B cell (primary cell): ENCODE results near the gene ANKLE1. TPM values are rescaled to one million over a fixed set of nuclear protein-coding genes. Genes with fewer than 3 reads are reported as not detected.

ENCODE experiments used
- ATAC-seq: fragments of 200-7000 bp; cut with Tn5 transposase; one replicate; pipeline ENCODE4 v1.10.0; 2021; ENCODE audit warnings: low read depth, mild to moderate bottlenecking, moderate number of reproducible peaks, moderate library complexity
- CTCF ChIA-PET: fragments of 350-600 bp; sonication (Branson Sonifier 250); formaldehyde crosslinking; loops from one replicate; lab custom pipeline; 2021; ENCODE audit warnings: antibody characterized with exemption, inconsistent platforms; lab: Charles Lee
- POLR2A ChIA-PET: fragments of 350-600 bp; sonication (Branson Sonifier 250); formaldehyde crosslinking; loops from one replicate; lab custom pipeline; 2021; ENCODE audit warnings: antibody characterized with exemption; lab: Charles Lee
- DNase-seq: peaks from one replicate; pipeline ENCODE4 v3.0.0; 2013
- H2AFZ ChIP-seq: 2 replicates; pipeline ENCODE4 v1.6.1; 2012; ENCODE audit warnings: mild to moderate bottlenecking, low read depth, low read length; ENCODE audit not compliant: insufficient read depth, poor library complexity, severe bottlenecking
- H3K27ac ChIP-seq, 2 donors: 1 replicate in 1 of 2; 2 replicates in 1 of 2; pipeline ENCODE4 v1.5.1; 2012 to 2013; ENCODE audit warnings: low read length in 2 of 2, mild to moderate bottlenecking in 2 of 2, moderate library complexity in 1 of 2
- H3K27me3 ChIP-seq, 4 experiments: fragments of 200-600 bp in 1 of 4; sonication (generic) in 1 of 4; replicated peaks in 1 of 4; 1 replicate in 2 of 4; 2 replicates in 2 of 4; pipeline versions ENCODE4 v1.6.1 to v1.7.0; 2013 to 2016; ENCODE audit warnings: low read length in 3 of 4, mild to moderate bottlenecking in 2 of 4, mixed read lengths in 1 of 4, moderate library complexity in 1 of 4; ENCODE audit not compliant: insufficient read depth in 4 of 4, control insufficient read depth in 3 of 4; ENCODE audit errors: control extremely low read depth in 1 of 4
- H3K36me3 ChIP-seq, 2 experiments: replicated peaks in 1 of 2; 1 replicate in 1 of 2; 2 replicates in 1 of 2; pipeline versions ENCODE4 v1.6.1 to v1.7.1; 2013; ENCODE audit warnings: low read length in 1 of 2; ENCODE audit not compliant: insufficient read depth in 2 of 2, control insufficient read depth in 1 of 2; ENCODE audit errors: control extremely low read depth in 1 of 2, extremely low read depth in 1 of 2
- H3K4me1 ChIP-seq, 2 donors: fragments of 200-600 bp in 1 of 2; sonication (generic) in 1 of 2; 1 replicate in 1 of 2; 2 replicates in 1 of 2; pipeline versions ENCODE4 v1.5.1 to v1.6.1; 2013 to 2017; ENCODE audit warnings: low read length in 2 of 2; ENCODE audit not compliant: control insufficient read depth in 2 of 2, insufficient read depth in 2 of 2
- H3K4me2 ChIP-seq: replicated peaks from 2 replicates; pipeline ENCODE3; 2012; ENCODE audit warnings: mild to moderate bottlenecking, low read depth, low read length; ENCODE audit not compliant: poor library complexity, severe bottlenecking
- H3K4me3 ChIP-seq, 5 experiments: fragments of 200-600 bp in 1 of 5; sonication (generic) in 1 of 5; 1 replicate in 3 of 5; 2 replicates in 2 of 5; pipeline versions ENCODE4 v1.5.1 to v1.7.0; 2011 to 2016; ENCODE audit warnings: low read length in 4 of 5, mild to moderate bottlenecking in 4 of 5, low read depth in 2 of 5, control low read depth in 1 of 5, moderate library complexity in 1 of 5; ENCODE audit not compliant: insufficient read depth in 1 of 5; ENCODE audit errors: control extremely low read depth in 1 of 5, extremely low read depth in 1 of 5
- H3K79me2 ChIP-seq: fragments of 200-600 bp; sonication (generic); one replicate; pipeline ENCODE4 v1.6.0; 2016; ENCODE audit warnings: low read length; ENCODE audit not compliant: control insufficient read depth, insufficient read depth
- H3K9ac ChIP-seq: fragments of 200-600 bp; sonication (generic); 2 replicates; pipeline ENCODE4 v1.6.1; 2017; ENCODE audit warnings: mild to moderate bottlenecking, low read length, moderate library complexity
- H3K9me3 ChIP-seq, 3 donors: one replicate each; pipeline versions ENCODE4 v1.6.1 to v1.7.1; 2013; ENCODE audit warnings: low read length in 2 of 3; ENCODE audit not compliant: control insufficient read depth in 2 of 3, insufficient read depth in 1 of 3; ENCODE audit errors: control extremely low read depth in 1 of 3
- H4K20me1 ChIP-seq: 2 replicates; pipeline ENCODE4 v1.6.0; 2012; ENCODE audit warnings: mild to moderate bottlenecking, low read length; ENCODE audit not compliant: insufficient read depth, control insufficient read depth, poor library complexity, severe bottlenecking
- H3K27ac Mint-ChIP-seq: one replicate; pipeline ENCODE4 v1.8.0; 2021; ENCODE audit warnings: mixed read lengths
- H3K27me3 Mint-ChIP-seq: one replicate; pipeline ENCODE4 v1.8.0; 2021; ENCODE audit warnings: mixed read lengths
- H3K4me1 Mint-ChIP-seq: one replicate; pipeline ENCODE4 v1.8.0; 2021; ENCODE audit warnings: mixed read lengths
- H3K4me3 Mint-ChIP-seq: one replicate; pipeline ENCODE4 v1.8.0; 2021; ENCODE audit warnings: mixed read lengths
- H3K9me3 Mint-ChIP-seq: one replicate; pipeline ENCODE4 v1.8.0; 2022; ENCODE audit warnings: mixed read lengths; ENCODE audit not compliant: insufficient read depth
- EZH2 ChIP-seq: IDR thresholded peaks from 2 replicates; pipeline ENCODE4 v1.6.1; 2012; ENCODE audit warnings: borderline replicate concordance, low read depth, mild to moderate bottlenecking, moderate library complexity, low read length; ENCODE audit not compliant: insufficient read depth, poor library complexity, severe bottlenecking
- WGBS: methylation state at CpG from one replicate; pipeline ENCODE4 v1.1.5; 2013; ENCODE audit warnings: missing lambda C conversion rate; ENCODE audit not compliant: insufficient coverage; 5-methylcytosine and 5-hydroxymethylcytosine counted together
- intact Hi-C: fragments of 100-400 bp; cut with micrococcal nuclease; formaldehyde crosslinking; loops from one replicate; pipeline ENCODE4 v1.10.0; 2022
- polyA plus RNA-seq: library from polyadenylated mRNA; depleted of rRNA; stranded (reverse); fragments of >200 nt; gene quantifications from 2 replicates; pipeline ENCODE4 v1.2.3, GENCODE V29; 2012
- total RNA-seq, 2 donors: library from RNA; stranded (reverse); fragments of 120-200 nt in 1 of 2; gene quantifications; 1 replicate in 1 of 2; 2 replicates in 1 of 2; pipeline versions ENCODE4 v1.2.3 to v1.2.4, GENCODE V29; 2013 to 2022
- TF ChIP-seq, protein P1 (sequence below): fragments of 200-600 bp; IDR thresholded peaks from one replicate; pipeline ENCODE4 v1.8.0; 2022; ENCODE audit warnings: antibody characterized with exemption, mild to moderate bottlenecking

Gene ANKLE1
- total and polyA plus RNA-seq, 2 donors (not counting 1 experiment from before 2014, with no cell fraction given) = 6.2 to 7.6 TPM

DNA sequence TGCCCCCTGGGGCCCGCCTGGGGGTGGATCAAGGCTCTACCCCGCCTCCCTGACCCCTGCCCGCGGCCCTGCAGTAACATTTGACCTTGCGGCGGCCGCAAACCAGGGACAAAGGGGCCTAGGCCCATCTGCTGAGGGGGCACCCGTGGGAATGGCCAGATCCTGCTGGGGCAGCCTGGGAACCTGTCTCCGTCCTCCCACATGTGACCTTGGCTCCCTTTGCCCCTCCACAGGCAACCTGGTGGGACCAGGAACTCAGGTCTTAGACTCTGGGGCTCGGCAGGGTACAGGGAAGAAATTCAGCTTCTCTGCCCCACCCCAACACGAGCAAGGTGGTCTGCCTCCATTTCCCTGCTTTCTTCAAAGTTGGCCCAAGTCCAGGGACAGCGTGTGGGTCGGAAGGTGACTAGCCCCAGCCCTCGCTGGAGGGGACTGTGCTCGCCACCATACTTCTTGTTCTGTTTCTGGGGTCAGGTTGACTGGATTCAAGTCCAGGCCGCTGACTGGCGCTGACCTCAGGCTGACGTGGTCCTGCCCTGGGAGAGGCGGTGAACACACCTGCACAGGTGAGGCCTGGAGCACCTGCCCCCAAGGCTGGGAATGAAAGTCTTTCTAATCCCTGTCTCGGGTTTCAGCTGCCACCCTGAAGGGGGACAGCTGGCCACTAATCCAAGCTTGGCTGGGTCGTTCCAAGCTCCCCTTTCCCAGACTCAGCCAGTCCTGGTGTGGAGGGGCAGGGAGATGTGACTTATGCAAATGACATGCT lies 33.5 kb upstream of the ANKLE1 start:
- Histone ChIP-seq H3K36me3 (no peaks in the 10 kb centered on the region), H3K4me1 (peaks cover 5 to 21% of the 10 kb centered on the region in 2 donors), H3K9ac (no peak overlapping the region), H3K4me2 (no peak overlapping the region), H3K9me3 (no peaks in the 10 kb centered on the region), H4K20me1 (no peaks in the 10 kb centered on the region), H2AFZ (no peak overlapping the region), H3K27ac (no peak overlapping the region), H3K4me3 (no peak overlapping the region), H3K27me3 (no peaks in the 10 kb centered on the region), H3K79me2 (no peaks in the 10 kb centered on the region)
- POLR2A ChIA-PET = no interaction called here
- WGBS = 94% methylated on average over 19 of the region's 21 CpGs
- TF ChIP-seq EZH2 = no peak
- TF ChIP-seq, protein P1, sequence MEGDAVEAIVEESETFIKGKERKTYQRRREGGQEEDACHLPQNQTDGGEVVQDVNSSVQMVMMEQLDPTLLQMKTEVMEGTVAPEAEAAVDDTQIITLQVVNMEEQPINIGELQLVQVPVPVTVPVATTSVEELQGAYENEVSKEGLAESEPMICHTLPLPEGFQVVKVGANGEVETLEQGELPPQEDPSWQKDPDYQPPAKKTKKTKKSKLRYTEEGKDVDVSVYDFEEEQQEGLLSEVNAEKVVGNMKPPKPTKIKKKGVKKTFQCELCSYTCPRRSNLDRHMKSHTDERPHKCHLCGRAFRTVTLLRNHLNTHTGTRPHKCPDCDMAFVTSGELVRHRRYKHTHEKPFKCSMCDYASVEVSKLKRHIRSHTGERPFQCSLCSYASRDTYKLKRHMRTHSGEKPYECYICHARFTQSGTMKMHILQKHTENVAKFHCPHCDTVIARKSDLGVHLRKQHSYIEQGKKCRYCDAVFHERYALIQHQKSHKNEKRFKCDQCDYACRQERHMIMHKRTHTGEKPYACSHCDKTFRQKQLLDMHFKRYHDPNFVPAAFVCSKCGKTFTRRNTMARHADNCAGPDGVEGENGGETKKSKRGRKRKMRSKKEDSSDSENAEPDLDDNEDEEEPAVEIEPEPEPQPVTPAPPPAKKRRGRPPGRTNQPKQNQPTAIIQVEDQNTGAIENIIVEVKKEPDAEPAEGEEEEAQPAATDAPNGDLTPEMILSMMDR = no peak
- intact Hi-C loops = no loop called here
- CTCF ChIA-PET = interaction anchor here (0.6 to 2.0 kb wide), 5 partner anchors 10 to 35 kb away, joined by 3 to 7 read pairs (median 4); no protein-coding TSS in a partner anchor
- H3K4me1 Mint-ChIP-seq = peaks cover 18% of the 10 kb centered on the region
- ATAC-seq (no peak), DNase-seq (no peak)
- no peaks in the 10 kb centered on the region for H3K27me3 Mint-ChIP-seq
- no peak overlapping the region for H3K27ac Mint-ChIP-seq
- no peaks in the 10 kb centered on the region for H3K9me3 Mint-ChIP-seq
- H3K4me3 Mint-ChIP-seq = no peak overlapping the region

GRCh38 chr19:17249887-17250548 lies 31.7 kb upstream of the ANKLE1 start:
- ChIA-PET CTCF (interaction anchor here (0.8 to 2.0 kb wide), 3 partner anchors 10 to 15 kb away, joined by 3 to 7 read pairs (median 6); no protein-coding TSS in a partner anchor), POLR2A (no interaction called here)
- no peaks in the 10 kb centered on the region for H3K27me3 Mint-ChIP-seq
- ATAC-seq = no peak
- H3K27ac Mint-ChIP-seq = no peak overlapping the region
- Histone ChIP-seq H2AFZ (no peak overlapping the region), H3K36me3 (no peaks in the 10 kb centered on the region), H3K27ac (no peak overlapping the region), H3K27me3 (no peaks in the 10 kb centered on the region), H3K4me2 (no peak overlapping the region), H3K9ac (no peak overlapping the region), H4K20me1 (no peaks in the 10 kb centered on the region), H3K79me2 (no peaks in the 10 kb centered on the region), H3K9me3 (no peaks in the 10 kb centered on the region), H3K4me3 (no peak overlapping the region), H3K4me1 (peaks cover 5 to 10% of the 10 kb centered on the region in 2 donors)
- no peak for TF ChIP-seq EZH2
- TF ChIP-seq, protein P1 = no peak
- no peak overlapping the region for H3K4me3 Mint-ChIP-seq
- WGBS = 92% methylated on average over 15 of the region's 15 CpGs
- DNase-seq = no peak
- peaks cover 8% of the 10 kb centered on the region for H3K4me1 Mint-ChIP-seq
- H3K9me3 Mint-ChIP-seq = no peaks in the 10 kb centered on the region
- intact Hi-C loops = no loop called here
